ENCODE measurements around the gene PCDHGA7. TPM values are rescaled to one million over a fixed set of nuclear protein-coding genes. Genes with fewer than 3 reads are reported as not detected.

The PCDHGA7 gene
- total and polyA plus RNA-seq, 4 donors, result 5.2 to 6.7 (median 6.3) TPM

DNA sequence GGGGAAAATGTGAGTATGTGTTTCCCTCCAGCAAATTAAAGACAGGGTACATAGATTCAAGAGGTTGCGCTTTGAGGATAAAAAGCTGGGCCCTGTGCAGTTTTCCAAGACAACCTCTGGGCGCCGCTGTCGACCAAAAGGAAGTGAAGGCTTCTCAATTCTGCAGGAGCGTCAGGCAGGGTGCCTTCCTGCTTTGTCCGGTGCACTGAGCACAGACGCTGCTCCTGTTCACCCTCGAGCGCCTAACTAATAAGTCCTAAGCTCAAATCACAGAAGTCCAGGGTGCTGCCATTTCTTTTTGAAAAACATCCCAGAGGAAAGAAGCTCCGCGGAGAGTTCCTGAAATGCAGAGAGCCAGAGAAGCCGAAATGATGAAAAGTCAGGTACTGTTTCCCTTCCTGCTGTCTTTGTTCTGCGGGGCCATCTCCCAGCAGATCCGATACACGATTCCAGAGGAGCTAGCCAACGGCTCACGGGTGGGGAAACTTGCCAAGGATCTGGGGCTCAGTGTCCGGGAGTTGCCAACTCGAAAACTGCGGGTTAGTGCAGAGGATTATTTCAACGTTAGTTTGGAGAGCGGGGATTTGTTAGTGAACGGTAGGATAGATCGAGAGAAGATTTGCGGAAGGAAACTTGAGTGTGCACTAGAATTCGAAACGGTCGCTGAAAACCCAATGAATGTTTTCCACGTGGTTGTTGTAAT lies 32.5 kb upstream of the PCDHGA7 start, which contains the start of gene PCDHGB1:
Gene PCDHGB1, plus strand, starts transcription at position 183 of the 703 bp plus-strand sequence. Its CDS starts 162 bp downstream, at position 345.
- Histone ChIP-seq H3K9me3 (ENCODE audit: control insufficient read depth, insufficient read depth, low read length) (peaks cover 37% of the 10 kb centered on the region), H3K27me3 (ENCODE audit: control insufficient read depth, insufficient read depth, low read length) (no peaks in the 10 kb centered on the region), H3K4me1 (ENCODE audit: control insufficient read depth, insufficient read depth, low read length) (no peaks in the 10 kb centered on the region), H3K27ac (ENCODE audit: low read depth, low read length) (no peak within 1 kb of the TSS), H3K4me3 (ENCODE audit: low read depth, low read length) (no peak within 1 kb of the TSS), H3K36me3 (ENCODE audit: control insufficient read depth, insufficient read depth, low read length) (peaks cover 6% of the 10 kb centered on the region)
- WGBS (ENCODE audit: insufficient coverage), result 19% methylated on average over 29 of the region's 29 CpGs
- DNase-seq (ENCODE audit: low read depth in 4 of 6, low spot score in 6 of 6), result peak in 1 of 6 donors; percentile 42

DNA sequence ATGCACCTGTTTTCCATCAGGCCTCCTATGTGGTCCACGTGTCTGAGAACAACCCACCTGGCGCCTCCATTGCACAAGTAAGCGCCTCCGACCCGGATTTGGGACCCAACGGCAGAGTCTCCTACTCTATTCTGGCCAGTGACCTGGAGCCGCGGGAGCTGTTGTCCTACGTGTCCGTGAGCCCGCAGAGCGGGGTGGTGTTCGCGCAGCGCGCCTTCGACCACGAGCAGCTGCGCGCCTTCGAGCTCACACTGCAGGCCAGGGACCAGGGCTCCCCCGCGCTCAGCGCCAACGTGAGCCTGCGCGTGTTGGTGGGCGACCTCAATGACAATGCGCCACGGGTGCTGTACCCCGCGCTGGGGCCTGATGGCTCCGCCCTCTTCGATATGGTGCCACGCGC lies 31.0 kb upstream of the PCDHGA7 start:
- no peaks in the 10 kb centered on the region for H3K4me1 ChIP-seq (ENCODE audit: control insufficient read depth, insufficient read depth, low read length)
- H3K36me3 ChIP-seq (ENCODE audit: control insufficient read depth, insufficient read depth, low read length), result peaks cover 8% of the 10 kb centered on the region
- H3K9me3 ChIP-seq (ENCODE audit: control insufficient read depth, insufficient read depth, low read length), result peaks cover 33% of the 10 kb centered on the region
- DNase-seq (ENCODE audit: low read depth in 4 of 6, low spot score in 6 of 6), result no peak
- H3K4me3 ChIP-seq (ENCODE audit: low read depth, low read length), result no peak overlapping the region
- WGBS (ENCODE audit: insufficient coverage), result 25% methylated on average over 24 of the region's 36 CpGs
- H3K27me3 ChIP-seq (ENCODE audit: control insufficient read depth, insufficient read depth, low read length), result no peaks in the 10 kb centered on the region
- H3K27ac ChIP-seq (ENCODE audit: low read depth, low read length), result no peak overlapping the region

- Histone ChIP-seq H3K27me3 (ENCODE audit: control insufficient read depth, insufficient read depth, low read length) (no peaks in the 10 kb centered on the region), H3K36me3 (ENCODE audit: control insufficient read depth, insufficient read depth, low read length) (peaks cover 13% of the 10 kb centered on the region), H3K27ac (ENCODE audit: low read depth, low read length) (no peak within 1 kb of the TSS), H3K4me1 (ENCODE audit: control insufficient read depth, insufficient read depth, low read length) (no peaks in the 10 kb centered on the region), H3K9me3 (ENCODE audit: control insufficient read depth, insufficient read depth, low read length) (peaks cover 49% of the 10 kb centered on the region), H3K4me3 (ENCODE audit: low read depth, low read length) (no peak within 1 kb of the TSS)
- 12% methylated on average over 28 of the region's 29 CpGs for WGBS (ENCODE audit: insufficient coverage)
- peak in 2 of 6 donors; percentile 9 to 13 for DNase-seq (ENCODE audit: low read depth in 4 of 6, low spot score in 6 of 6)
These were observed 27.6 kb upstream of the PCDHGA7 start, which contains the start of gene PCDHGA4 for GRCh38 chr5:141354900-141355469. Gene PCDHGA4 (plus strand): TSS chr5:141355021. CDS start chr5:141355108, 87 bp downstream.

- H3K4me3 ChIP-seq (ENCODE audit: low read depth, low read length), result no peak overlapping the region
- no peak for DNase-seq (ENCODE audit: low read depth in 4 of 6, low spot score in 6 of 6)
- 37% methylated on average over 22 of the region's 24 CpGs for WGBS (ENCODE audit: insufficient coverage)
- H3K27ac ChIP-seq (ENCODE audit: low read depth, low read length), result no peak overlapping the region
- H3K9me3 ChIP-seq (ENCODE audit: control insufficient read depth, insufficient read depth, low read length), result peaks cover 48% of the 10 kb centered on the region
- peaks cover 12% of the 10 kb centered on the region for H3K36me3 ChIP-seq (ENCODE audit: control insufficient read depth, insufficient read depth, low read length)
- H3K27me3 ChIP-seq (ENCODE audit: control insufficient read depth, insufficient read depth, low read length), result no peaks in the 10 kb centered on the region
- H3K4me1 ChIP-seq (ENCODE audit: control insufficient read depth, insufficient read depth, low read length), result no peaks in the 10 kb centered on the region
These were observed 26.9 kb upstream of the PCDHGA7 start for GRCh38 chr5:141355641-141356040.

DNA sequence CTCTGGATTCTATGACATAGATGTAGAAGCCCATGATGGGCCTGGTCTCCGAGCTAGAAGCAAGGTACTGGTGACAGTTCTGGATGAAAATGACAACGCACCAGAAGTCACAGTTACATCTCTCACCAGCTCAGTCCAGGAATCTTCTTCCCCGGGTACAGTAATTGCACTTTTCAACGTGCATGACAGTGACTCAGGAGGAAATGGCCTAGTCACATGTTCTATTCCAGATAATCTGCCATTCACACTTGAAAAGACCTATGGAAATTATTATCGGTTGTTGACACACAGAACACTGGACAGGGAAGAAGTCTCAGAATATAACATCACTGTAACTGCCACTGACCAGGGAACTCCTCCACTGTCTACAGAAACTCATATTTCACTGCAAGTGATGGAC lies 26.4 kb upstream of the PCDHGA7 start:
- Histone ChIP-seq H3K9me3 (ENCODE audit: control insufficient read depth, insufficient read depth, low read length) (peaks cover 46% of the 10 kb centered on the region), H3K27ac (ENCODE audit: low read depth, low read length) (no peak overlapping the region), H3K4me3 (ENCODE audit: low read depth, low read length) (no peak overlapping the region), H3K36me3 (ENCODE audit: control insufficient read depth, insufficient read depth, low read length) (peaks cover 12% of the 10 kb centered on the region), H3K27me3 (ENCODE audit: control insufficient read depth, insufficient read depth, low read length) (no peaks in the 10 kb centered on the region), H3K4me1 (ENCODE audit: control insufficient read depth, insufficient read depth, low read length) (no peaks in the 10 kb centered on the region)
- no peak for DNase-seq (ENCODE audit: low read depth in 4 of 6, low spot score in 6 of 6)
- WGBS (ENCODE audit: insufficient coverage), result 74% methylated on average over 4 of the region's 5 CpGs

- H3K9me3 ChIP-seq (ENCODE audit: control insufficient read depth, insufficient read depth, low read length), result peaks cover 44% of the 10 kb centered on the region
- H3K27ac ChIP-seq (ENCODE audit: low read depth, low read length), result no peak overlapping the region
- no peaks in the 10 kb centered on the region for H3K4me1 ChIP-seq (ENCODE audit: control insufficient read depth, insufficient read depth, low read length)
- no peak for DNase-seq (ENCODE audit: low read depth in 4 of 6, low spot score in 6 of 6)
- H3K36me3 ChIP-seq (ENCODE audit: control insufficient read depth, insufficient read depth, low read length), result peaks cover 9% of the 10 kb centered on the region
- WGBS (ENCODE audit: insufficient coverage), result 39% methylated on average over 19 of the region's 19 CpGs
- H3K4me3 ChIP-seq (ENCODE audit: low read depth, low read length), result no peak overlapping the region
- H3K27me3 ChIP-seq (ENCODE audit: control insufficient read depth, insufficient read depth, low read length), result no peaks in the 10 kb centered on the region
These were observed 25.6 kb upstream of the PCDHGA7 start for GRCh38 chr5:141356950-141357349.

GRCh38 chr5:141359790-141360426 lies 22.6 kb upstream of the PCDHGA7 start, which contains the start of gene PCDHGB2:
Gene PCDHGB2 (plus strand): TSS chr5:141359994. CDS start chr5:141360136, 142 bp downstream.
- H3K36me3 ChIP-seq (ENCODE audit: control insufficient read depth, insufficient read depth, low read length), result peaks cover 12% of the 10 kb centered on the region
- H3K4me1 ChIP-seq (ENCODE audit: control insufficient read depth, insufficient read depth, low read length), result peaks cover 5% of the 10 kb centered on the region
- peaks cover 52% of the 10 kb centered on the region for H3K9me3 ChIP-seq (ENCODE audit: control insufficient read depth, insufficient read depth, low read length)
- 23% methylated on average over 24 of the region's 24 CpGs for WGBS (ENCODE audit: insufficient coverage)
- H3K27ac ChIP-seq (ENCODE audit: low read depth, low read length), result no peak within 1 kb of the TSS
- DNase-seq (ENCODE audit: low read depth in 4 of 6, low spot score in 6 of 6), result peak in 2 of 6 donors; percentile 21 to 30
- no peaks in the 10 kb centered on the region for H3K27me3 ChIP-seq (ENCODE audit: control insufficient read depth, insufficient read depth, low read length)
- H3K4me3 ChIP-seq (ENCODE audit: low read depth, low read length), result no peak within 1 kb of the TSS

DNA sequence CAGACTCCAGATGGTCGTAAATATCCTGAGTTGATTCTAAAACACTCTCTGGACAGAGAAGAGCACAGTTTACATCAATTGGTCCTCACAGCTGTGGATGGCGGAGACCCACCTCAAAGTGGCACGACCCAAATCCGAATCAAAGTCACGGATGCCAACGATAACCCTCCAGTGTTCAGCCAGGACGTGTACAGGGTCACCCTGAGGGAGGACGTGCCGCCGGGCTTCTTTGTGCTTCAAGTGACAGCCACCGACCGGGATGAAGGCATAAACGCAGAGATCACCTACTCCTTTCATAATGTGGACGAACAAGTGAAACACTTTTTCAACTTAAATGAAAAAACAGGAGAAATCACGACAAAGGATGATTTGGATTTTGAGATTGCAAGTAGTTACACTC lies 21.9 kb upstream of the PCDHGA7 start:
- H3K4me1 ChIP-seq (ENCODE audit: control insufficient read depth, insufficient read depth, low read length), result peaks cover 5% of the 10 kb centered on the region
- H3K27ac ChIP-seq (ENCODE audit: low read depth, low read length), result no peak overlapping the region
- no peak for DNase-seq (ENCODE audit: low read depth in 4 of 6, low spot score in 6 of 6)
- peaks cover 55% of the 10 kb centered on the region for H3K9me3 ChIP-seq (ENCODE audit: control insufficient read depth, insufficient read depth, low read length)
- 29% methylated on average over 14 of the region's 15 CpGs for WGBS (ENCODE audit: insufficient coverage)
- H3K36me3 ChIP-seq (ENCODE audit: control insufficient read depth, insufficient read depth, low read length), result peaks cover 9% of the 10 kb centered on the region
- no peak overlapping the region for H3K4me3 ChIP-seq (ENCODE audit: low read depth, low read length)
- H3K27me3 ChIP-seq (ENCODE audit: control insufficient read depth, insufficient read depth, low read length), result no peaks in the 10 kb centered on the region

GRCh38 chr5:141362719-141363118 lies 19.8 kb upstream of the PCDHGA7 start:
- peaks cover 50% of the 10 kb centered on the region for H3K9me3 ChIP-seq (ENCODE audit: control insufficient read depth, insufficient read depth, low read length)
- no peak overlapping the region for H3K4me3 ChIP-seq (ENCODE audit: low read depth, low read length)
- H3K27ac ChIP-seq (ENCODE audit: low read depth, low read length), result no peak overlapping the region
- DNase-seq (ENCODE audit: low read depth in 4 of 6, low spot score in 6 of 6), result no peak
- H3K27me3 ChIP-seq (ENCODE audit: control insufficient read depth, insufficient read depth, low read length), result no peaks in the 10 kb centered on the region
- H3K4me1 ChIP-seq (ENCODE audit: control insufficient read depth, insufficient read depth, low read length), result peaks cover 5% of the 10 kb centered on the region
- peaks cover 3% of the 10 kb centered on the region for H3K36me3 ChIP-seq (ENCODE audit: control insufficient read depth, insufficient read depth, low read length)

Data from spinal cord (tissue), 10 donors.